CMK (cell line): ENCODE data around the gene KYAT1.
A peak's percentile ranks its signal among the peaks of the same experiment; 100 is the strongest.
"Not testable (repeated sequence)": the region's sequence is repeated elsewhere in the genome, so short reads cannot be mapped to it uniquely, and the experiment has no call there.

Source experiments
- DNase-seq: peaks from one replicate; pipeline ENCODE4 v3.0.0-alpha.2; 2010; ENCODE audit warnings: low read depth

Gene KYAT1

DNA sequence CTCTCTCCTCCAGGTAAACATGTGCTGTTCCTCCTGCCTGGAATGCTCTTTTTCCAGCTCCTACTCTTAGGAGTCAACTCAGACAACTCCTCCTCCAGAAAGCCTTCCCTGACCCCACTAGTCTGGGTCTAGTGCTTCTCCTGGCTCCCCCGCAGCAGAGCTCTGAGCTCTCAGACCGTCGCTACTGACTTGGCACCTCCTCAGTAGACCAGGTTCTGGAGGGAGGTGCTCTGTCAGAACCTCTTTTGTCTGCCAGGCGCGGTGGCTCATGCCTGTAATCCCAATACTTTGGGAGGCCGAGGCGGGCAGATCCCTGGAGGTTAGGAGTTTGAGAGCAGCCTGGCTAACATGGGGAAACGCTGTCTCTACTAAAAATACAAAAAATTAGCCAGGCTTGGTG is 3.6 kb upstream of the KYAT1 start:
- DNase-seq, result no peak

DNA sequence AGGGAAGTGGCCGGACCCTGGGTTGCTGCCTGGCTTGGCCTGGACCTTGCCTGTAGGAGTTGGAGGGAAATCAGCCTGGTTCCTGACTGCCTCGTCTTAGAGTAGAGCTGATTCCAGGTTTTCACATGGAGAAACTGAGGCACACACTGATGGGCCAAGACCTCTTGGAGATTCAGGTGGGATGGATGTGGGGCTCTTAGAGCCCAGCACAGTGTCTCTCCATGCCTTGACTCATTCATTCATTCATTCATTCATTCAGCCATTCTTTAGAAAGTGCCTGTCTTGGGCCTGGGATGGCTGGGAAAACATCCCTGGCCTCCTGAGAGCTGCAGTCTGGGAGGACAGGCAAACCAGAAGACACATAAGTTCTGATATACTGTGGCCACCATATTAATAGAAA is 2.4 kb upstream of the KYAT1 start:
- no peak for DNase-seq

DNA sequence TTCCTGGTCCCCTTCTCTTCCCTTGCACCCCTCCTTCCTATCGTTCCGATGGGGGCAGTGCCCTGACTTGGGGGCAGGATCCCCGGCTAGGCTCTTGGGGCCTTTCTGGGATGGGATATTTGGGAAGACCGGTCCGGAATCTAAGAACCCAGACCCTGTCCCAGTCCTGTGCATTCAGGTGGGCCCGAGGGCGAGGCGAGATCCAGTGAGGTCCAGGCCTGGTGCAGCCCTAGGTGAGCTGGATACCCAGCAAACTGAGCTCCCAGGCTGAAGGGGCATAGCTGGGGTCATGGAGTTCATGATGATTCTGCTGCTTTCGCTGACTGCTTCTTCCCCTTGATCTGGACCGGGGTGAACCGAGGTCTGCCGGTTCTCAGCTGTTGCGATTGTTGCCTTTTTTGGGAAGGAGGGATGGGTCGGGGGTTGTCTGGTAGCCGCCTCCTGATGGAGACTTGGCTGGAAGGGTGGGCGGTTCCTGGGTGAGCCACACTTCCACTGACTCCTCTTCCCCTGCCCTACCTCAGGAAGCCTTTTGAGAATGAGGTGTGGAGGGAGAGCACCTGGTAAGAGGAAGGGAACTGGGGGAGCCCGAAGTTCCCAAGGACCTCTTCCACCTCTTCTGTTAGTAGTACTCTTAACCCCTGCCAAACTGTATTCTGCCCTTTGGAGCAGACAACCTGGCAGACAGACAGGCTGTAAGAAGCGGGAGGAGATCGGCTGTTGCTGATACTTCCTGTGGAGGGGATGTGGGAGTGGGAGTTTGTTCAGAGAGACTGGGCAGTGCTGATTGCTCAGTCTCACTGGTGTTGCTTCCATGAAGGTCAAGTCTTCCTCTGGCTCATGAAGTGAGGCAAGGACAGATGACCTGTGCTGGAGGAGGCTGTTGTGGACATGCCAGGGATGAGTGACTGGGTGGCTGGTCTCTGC is 1.2 kb upstream of the KYAT1 start:
- DNase-seq, result no peak

DNA sequence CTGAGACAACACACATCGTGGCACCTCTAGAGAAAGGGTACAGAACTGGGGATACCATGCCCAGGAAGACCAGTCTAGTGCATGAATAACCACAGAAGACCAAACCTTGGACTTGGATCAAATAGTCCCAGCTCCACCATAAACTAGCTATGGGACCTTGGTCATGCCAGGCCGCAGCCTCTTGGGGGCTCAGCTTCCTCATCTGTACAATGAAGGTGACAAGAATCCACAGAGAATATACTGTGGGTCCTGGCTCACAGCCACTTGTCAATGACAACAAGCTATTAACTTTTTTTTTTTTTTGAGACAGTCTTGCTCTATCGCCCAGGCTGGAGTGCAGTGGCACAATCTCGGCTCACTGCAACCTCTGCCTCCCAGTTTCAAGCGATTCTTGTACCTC is 3.9 kb downstream of the KYAT1 start:
- DNase-seq, result no peak

DNA sequence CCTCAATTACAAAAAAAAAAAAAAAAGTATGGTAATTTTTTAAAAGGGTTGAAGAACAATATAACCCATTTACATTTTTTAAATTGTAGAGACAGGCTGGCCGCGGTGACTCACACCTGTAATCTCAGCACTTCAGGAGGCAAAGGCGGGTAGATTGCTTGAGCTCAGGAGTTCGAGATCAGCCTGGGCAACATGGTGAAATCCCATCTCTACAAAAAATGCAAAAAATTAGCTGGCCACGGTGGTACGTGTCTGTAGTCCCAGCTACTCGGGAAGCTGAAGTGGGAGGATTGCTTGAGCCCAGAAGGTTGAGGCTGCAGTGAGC is 10.8 kb downstream of the KYAT1 start:
- DNase-seq, result not testable (repeated sequence)

DNA sequence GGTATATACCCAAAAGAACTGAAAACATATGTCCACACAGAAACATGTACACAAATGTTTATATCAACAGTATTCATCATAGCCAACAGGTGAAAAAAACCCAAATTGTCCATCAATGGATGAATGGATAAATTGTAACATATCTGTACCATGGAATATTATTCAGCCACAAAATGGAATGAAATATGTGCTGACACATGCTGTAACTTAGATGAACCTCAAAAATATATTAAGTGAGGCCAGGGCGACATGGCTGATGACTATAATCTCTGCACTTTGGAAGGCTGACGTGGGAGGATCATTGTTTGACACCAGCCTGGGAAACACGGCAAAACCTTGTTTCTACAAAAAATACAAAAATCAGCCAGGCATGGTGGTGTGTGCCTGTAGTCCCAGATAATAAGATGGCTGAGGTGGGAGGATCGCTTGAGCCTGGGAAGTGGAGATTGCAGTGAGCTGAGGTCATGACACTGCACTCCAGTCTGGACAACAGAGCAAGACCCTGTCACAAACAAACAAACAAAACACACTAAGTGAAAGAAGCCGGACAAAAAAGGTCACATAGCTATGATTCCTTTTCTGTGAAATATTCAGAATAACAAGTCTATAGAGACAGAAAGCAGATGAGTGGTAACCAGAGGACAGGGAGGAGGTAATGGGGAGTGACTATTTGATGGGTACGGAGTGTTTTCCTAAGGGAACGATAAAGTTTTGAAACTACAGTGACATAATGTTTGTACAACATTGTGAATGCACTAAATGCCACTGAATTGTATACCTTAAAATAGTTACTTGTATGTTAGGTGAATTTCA is 11.4 kb downstream of the KYAT1 start:
- no peak for DNase-seq

DNA sequence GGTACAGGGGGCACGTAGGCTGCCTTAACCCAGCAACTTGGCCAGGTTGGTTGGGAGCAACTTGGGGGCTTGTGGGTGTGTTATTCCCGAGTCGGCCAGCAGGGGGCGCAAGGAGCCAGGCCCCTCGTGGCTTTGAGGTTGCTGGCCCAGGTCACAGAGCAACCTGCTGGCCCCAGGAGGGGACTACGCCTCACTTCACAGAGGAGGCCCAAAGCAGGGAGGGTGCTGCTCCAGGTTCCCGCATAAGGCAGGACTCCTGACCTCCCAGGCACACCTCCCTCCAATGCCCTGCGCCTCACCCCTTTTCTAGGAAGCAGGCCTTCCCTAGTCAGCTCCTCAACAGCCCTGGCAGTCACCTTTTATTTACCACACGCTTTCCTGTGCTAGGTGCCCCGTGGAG is 18.1 kb downstream of the KYAT1 start:
- DNase-seq, result peak; percentile 76

DNA sequence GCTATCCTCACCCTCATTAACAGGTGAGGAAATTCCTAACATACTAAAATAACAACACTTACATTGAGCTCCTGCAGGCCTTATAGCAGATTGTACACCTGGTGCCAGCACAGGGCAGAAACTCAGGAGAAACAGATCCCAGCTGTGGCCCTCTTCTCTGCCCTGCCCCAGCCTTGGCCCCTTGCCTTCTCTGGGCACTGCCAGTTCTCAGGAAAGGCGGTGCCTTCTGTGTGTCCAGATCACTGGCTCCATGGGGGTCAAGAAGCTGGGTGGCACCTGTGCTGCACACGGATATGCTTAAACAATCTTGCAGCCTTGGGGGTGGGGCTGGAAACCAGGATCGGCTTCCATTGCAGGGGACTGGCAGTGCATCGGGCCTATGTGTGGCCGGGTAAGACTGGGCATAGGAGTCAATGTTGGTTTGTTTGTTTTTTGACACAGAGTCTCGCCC is 19.3 kb downstream of the KYAT1 start:
- DNase-seq, result no peak

DNA sequence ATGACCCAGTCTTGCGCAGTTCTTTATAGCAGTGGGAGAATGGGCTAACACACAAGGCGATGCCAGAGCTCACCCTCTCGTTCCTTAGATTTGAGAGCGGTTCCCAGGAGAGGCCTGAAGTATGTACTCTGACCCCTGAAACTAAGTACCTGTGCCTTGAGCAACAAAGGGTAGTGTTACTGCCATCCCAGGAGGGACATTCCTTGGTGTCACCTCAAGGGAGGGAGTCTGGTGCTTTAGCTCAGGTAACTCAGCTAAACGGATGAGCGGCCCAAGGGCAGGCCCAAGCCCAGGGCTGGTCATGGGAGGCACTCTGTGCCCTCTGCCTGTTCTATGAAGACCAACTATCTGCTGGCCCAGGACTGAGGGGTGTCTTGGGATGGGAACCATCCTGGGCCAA is 20.2 kb downstream of the KYAT1 start:
- DNase-seq, result no peak

DNA sequence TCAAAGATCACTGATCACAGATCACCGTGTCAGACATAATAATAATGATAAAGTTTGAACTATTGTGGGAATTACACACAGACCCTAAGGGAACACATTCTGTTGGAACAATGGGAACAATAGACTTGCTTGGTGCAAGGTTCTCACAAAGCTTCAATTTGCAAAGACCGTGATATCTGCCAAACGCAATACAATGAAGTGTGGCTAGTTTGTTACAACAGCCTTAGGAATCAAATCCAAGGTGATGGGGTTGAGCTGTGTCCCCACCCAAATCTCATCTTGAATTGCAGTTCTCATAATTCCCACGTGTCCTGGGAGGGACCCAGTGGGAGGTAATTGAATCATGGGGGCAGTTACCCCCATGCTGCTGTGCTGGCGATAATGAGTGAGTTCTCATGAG is 20.8 kb downstream of the KYAT1 start:
- DNase-seq, result no peak

DNA sequence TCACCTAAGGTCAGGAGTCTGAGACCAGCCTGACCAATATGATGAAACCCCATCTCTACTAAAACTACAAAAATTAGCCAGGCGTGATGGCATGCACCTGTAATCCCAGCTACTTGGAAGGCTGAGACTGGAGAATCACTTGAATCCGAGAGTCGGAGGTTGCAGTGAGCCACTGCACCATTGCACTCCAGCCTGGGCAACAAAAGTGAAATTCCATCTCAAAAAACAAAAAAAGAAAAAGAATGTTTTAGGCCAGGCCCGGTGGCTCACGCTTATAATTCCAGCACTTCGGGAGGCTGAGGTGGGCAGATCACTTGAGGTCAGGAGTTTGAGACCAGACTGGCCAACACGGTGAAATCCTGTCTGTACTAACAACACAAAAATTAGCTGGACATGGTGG is 23.3 kb downstream of the KYAT1 start:
- DNase-seq, result not testable (repeated sequence)

DNA sequence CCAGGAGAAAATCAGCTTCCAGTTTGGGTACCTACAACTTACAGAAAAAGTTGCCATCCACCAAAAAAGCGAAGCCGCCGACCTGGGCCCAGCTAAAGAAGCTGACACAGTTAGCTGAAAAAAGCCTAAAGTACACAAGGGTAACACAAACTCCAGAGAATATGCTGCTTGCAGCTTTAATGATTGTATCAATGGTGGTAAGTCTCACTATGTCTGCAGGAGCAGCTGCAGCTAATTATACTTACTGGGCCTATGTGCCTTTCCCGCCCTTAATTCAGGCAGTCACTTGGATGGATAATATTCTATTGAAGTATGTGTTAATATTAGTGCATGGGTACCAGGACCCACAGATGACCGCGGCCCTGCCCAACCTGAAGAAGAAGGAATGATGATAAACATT is 27.3 kb downstream of the KYAT1 start:
- not testable (repeated sequence) for DNase-seq

DNA sequence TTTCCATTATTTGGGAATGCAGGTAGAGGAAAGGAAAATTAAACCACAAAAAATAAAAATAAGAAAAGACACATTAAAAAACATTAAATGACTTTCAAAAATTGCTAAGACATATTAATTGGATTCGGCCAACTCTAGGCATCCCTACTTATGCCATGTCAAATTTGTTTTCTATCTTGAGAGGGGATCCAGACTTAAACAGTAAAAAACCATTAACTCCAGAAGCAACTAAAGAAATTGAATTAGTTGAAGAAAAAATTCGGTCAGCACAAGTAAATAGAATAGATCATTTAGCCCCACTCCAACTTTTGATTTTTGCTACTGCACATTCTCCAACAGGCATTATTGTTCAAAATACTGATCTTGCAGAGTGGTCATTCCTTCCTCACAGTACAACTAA is 29.1 kb downstream of the KYAT1 start:
- DNase-seq, result not testable (repeated sequence)

DNA sequence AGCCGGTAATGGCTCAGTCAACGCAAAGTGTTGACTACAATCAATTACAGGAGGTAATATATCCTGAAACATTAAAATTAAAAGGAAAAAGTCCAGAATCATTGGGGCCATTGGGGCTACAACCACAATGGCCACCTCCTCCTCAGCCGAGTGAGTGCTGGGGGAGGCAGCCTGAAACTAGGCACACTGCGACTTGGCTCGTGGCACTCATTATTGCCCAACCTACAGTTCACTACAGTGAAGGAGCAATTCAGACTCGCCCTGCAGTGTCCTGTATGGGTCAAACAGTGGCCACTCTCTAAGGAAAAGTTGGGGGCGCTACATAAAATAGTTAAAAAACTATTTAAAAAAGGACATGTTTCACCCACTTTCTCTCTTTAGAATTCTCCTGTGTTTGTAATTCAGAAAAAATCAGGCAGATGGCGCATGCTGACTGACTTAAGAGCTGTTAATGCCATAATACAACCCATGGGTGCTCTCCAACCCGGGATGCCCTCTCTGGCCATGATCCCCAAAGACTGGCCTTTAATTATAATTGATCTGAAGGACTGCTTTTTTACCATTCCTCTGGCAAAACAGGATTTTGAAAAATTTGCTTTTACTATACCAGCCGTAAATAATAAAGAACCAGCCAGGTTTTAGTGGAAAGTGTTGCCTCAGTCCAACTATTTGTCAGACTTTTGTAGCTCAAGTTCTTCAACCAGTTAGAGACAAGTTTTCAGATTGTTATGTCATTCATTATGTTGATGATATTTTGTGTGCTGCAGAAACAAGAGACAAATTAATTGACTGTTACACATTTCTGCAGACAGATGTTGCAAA is 29.8 kb downstream of the KYAT1 start:
- not testable (repeated sequence) for DNase-seq

DNA sequence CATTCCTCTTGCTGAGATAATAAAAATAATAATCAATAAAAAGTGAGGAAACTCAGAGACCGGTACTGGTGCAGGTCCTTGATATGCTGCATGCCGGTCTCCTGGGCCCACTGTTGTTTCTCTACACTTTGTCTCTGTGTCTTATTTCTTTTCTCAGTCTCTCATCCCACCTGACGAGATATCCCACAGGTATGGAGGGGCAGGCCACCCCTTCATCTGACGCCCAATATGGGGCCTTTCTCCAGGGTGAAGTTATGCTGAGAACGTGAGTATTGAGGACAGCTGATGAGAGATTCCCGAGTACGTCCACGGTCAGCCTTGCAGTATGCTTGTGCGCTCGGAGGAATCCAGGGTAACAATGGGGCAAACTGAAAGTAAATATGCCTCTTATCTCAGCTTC is 30.7 kb downstream of the KYAT1 start:
- DNase-seq, result not testable (repeated sequence)

DNA sequence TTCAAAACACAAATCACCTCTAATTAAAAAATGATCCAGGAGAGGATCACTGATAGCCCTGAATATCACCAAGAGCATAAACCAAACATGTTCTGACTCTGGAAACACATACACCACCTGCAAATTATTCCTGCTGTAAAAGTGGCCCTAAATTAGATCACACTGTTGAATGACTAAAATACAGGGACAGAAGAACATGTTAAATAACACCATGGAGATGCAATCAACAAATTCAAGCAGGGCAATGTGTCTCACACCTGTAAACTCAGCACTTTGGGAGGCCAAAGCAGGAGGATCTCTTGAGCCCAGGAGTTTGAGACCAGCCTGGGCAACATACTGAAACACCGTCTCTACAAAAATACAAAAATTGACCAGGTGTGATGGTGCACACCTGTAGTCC is 33.9 kb downstream of the KYAT1 start:
- no peak for DNase-seq

DNA sequence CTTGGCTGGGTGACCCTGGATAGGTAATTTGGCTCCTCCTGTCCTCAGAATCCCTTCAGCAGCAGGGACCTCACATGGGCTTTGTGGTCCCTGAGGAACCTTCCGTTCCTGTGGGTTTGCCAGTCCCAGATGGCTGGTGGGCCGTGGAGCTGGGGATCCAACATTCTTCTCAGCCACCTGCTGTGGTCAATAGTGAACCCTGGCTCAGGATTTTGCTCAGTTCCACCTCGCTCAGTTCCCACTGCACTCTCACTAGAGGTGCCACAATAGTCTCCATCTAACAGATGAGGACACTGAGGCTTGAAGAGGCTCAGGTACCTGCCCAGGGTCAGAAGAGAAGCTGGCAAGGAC is 35.1 kb downstream of the KYAT1 start:
- no peak for DNase-seq

DNA sequence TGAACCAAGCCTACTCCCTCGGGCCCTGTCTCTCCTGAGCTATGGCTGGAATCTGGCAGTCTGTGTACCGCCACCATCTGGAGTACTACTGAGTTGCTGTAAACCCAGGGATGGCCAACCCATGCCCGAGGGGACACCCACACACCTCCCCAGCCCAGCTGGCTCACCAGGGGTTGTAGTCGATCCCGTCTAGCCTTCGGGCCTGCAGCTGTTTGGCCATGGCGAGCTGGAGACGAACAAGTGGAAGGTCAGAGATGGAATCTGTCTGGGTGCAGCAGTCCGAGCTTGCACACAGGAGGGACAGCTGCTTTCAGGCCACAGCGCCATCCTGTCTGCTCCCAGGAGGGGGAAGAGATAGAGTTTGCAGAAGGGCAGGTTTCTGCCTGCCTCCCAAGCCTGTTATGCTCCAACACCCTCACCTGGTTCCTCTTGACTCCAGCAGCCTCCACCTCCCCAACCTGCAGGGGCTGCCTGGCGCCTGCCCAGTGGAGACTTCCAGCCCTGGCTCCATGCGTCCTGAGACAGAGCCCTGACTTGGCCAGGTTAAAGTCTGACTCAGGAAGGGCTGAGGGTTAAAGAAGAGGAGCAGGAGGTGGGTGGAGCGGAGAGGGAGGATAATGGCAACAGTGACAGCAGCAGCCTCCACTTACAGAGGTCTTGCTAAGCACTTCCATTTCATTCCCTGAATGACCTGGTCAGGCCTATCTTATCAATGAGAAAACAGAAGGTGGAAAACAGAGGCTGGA is 36.4 kb downstream of the KYAT1 start:
- no peak for DNase-seq

DNA sequence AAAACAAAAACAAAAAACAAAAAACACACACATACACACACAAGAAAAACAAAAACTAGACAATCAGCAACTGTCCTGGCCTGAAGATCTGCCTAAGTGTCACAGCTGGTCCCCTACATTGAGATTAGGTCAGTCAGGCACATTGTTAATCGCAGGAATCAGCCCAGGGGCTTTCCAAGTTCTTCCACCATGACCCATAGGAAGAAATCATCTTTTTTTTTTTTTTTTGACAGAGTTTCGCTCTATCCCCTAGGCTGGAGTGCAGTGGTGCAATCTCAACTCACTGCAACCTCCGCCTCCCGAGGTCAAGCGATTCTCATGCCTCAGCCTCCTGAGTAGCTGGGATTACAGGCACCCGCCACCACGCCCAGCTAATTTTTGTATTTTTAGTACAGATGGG is 38.6 kb downstream of the KYAT1 start:
- not testable (repeated sequence) for DNase-seq

DNA sequence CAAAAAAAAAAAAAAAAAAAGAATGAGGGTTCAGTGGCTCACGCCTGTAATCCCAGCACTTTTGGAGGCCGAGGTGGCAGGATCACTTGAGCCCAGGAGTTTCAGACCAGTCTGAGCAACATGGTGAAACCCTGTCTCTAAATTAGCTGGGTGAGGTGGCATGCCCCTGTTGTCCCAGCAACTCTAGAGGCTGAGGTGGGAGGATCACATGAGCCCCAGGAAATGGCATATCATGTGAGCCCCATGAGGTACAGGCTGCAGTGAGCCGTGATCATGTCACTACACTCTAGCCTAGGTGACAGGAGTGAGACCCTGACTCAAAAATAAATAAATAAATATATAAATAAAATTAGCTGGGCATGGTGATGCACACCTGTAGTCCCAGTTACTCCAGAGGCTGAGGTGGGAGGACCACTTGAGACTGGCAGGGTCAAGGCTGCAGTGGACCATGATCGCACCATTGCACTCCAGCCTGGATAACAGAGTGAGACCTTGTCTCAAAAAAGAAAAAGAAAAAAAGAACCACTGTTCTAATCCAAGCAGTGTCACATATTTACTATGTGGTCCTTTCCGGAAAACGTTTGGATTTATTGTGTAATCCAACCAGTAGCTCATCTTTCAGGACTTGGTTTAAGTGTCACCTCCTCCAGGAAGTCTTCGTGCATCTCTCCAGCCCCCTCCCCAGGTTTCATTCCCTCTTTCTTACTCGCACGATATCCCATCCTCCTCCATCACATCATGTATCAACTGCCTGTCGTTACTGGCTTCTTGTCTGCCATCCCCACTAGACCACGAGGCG is 39.9 kb downstream of the KYAT1 start:
- no peak for DNase-seq

DNA sequence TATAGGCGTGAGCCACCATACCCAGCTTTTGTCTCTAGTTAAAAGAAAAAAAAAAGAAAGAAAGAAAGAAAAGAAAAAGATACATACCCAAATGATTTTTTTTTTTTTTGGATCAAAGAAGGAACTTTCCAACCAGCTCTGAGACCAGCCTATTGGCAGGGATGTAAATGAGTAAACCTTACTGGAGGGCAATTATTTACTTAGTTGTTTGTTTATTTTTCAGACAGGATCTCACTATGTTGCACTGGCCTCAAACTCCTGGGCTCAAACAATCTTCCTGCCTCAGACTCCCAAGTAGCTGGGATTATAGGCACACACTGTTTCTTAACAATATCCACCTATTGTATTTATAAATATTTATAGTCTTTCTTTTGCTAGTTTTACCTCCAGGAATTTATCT is 41.2 kb downstream of the KYAT1 start:
- DNase-seq, result no peak
